DOHH2 (cell line): ENCODE measurements around the gene RFWD3.

Source experiments
- CTCF ChIP-seq: fragments of 200-600 bp; sonication (generic); IDR thresholded peaks from one replicate; pipeline ENCODE4 v1.5.1; 2014; ENCODE audit warnings: antibody characterized with exemption, mild to moderate bottlenecking, low read depth, low read length; ENCODE audit not compliant: poor library complexity, severe bottlenecking
- EZH2phosphoT487 ChIP-seq: fragments of 200-600 bp; sonication (generic); IDR thresholded peaks from 2 replicates; pipeline ENCODE4 v1.6.1; 2017; ENCODE audit warnings: borderline replicate concordance, mild to moderate bottlenecking, antibody characterized with exemption, low read length, moderate library complexity, mixed read lengths

DNA sequence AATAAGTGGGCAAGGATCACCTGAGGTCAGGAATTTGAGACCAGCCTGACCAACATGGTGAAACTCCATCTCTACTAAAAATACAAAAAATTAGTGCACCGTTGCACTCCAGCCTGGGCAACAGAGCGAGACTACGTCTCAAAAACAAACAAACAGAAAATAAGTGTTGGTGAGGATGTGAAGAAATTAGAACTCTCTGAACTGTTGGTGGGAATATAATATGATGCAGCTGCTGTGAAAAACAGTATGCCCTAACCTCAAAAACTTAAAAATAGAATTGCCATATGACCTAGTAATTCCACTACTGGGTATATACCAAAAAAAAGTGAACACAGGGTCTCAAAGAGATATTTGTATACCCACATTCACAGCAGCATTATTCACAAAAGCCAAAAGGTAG, 85.8 kb downstream of the RFWD3 start:
- TF ChIP-seq CTCF (no peak), EZH2phosphoT487 (no peak)
